HEK293T (cell line): ENCODE results near the gene ZBTB25.

Experiments used
- ARNT ChIP-seq: fragments of 450-650 bp; IDR thresholded peaks from 2 replicates; pipeline ENCODE4 v1.6.1; 2017; ENCODE audit warnings: mild to moderate bottlenecking
- FOXM1 ChIP-seq: fragments of 450-650 bp; IDR thresholded peaks from 2 replicates; pipeline ENCODE4 v1.6.1; 2017; ENCODE audit warnings: mild to moderate bottlenecking, borderline replicate concordance
- L3MBTL2 ChIP-seq: fragments of 450-650 bp; conservative IDR thresholded peaks from 2 replicates; pipeline ENCODE4 v1.6.1; 2016; ENCODE audit warnings: mild to moderate bottlenecking
- SP1 ChIP-seq: fragments of 450-650 bp; IDR thresholded peaks from 2 replicates; pipeline ENCODE4 v1.6.1; 2017
- SUZ12 ChIP-seq: fragments of 450-650 bp; IDR thresholded peaks from 2 replicates; pipeline ENCODE4 v1.6.1; 2016; ENCODE audit warnings: mild to moderate bottlenecking

- TF ChIP-seq FOXM1 (no peak), SUZ12 (no peak), L3MBTL2 (no peak), ARNT (no peak), SP1 (no peak)
These were observed 41.1 kb upstream of the ZBTB25 start for GRCh38 chr14:64544607-64545312.
